GM21786 (cell line): ENCODE results near the gene PTPRE.

ENCODE experiments used
- ATAC-seq: cut with Tn5 transposase; IDR thresholded peaks from one replicate; pipeline ENCODE4 v1.9.1; 2021; ENCODE audit not compliant: unreplicated experiment

The PTPRE gene

DNA sequence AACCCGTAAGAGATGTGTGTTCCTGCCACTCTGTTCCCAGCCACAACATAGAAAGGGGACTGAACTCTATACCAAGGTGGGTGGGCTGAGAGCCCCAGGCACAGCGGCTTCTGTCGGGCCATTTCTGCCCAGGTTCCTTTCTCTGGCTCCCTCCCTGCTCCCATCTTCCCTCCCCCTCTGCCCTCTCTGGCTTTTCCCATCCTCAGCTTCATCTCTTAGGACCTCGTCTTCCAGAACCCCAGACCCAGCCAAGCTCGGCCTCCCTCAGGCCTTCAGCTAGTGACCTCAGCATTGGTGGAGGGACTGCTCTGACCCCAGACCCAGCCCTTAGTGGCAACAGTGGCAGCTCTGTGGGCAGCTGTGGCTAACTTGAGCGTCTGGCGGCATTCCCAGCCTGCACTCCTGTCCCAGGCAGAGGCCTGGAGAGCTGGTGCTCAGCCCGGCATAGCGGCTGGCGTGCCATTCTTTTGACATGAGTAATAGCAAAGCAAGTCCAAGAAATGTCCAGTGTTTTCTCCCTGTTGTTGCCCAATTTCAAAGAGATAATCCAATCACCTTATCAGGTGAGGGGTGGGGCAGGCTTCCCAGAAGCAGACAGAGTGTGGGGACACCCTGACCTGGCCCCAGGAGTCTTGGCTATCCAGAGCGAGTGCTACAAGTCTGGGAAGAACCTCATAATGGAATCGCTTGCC, 15.9 kb downstream of the PTPRE start:
- no peak for ATAC-seq

DNA sequence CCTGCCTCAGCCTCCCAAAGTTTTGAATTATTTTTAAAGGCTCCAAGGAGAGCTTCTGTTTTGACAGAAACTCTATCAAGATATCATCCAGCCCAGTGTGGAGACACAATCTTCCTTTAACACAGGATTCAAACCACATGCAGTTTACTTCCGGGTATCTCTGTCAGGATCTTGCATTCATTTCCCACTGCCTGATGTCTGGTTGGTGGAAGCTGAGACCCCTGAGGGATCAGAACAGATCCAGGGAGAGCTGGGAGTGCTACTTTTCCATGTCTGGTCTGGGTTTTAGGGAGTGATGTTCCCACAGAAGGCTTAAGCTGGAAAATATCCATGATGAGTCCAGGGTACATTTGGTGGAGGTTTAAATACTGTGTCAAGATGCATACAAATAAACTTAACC, 16.7 kb downstream of the PTPRE start:
- ATAC-seq = no peak

DNA sequence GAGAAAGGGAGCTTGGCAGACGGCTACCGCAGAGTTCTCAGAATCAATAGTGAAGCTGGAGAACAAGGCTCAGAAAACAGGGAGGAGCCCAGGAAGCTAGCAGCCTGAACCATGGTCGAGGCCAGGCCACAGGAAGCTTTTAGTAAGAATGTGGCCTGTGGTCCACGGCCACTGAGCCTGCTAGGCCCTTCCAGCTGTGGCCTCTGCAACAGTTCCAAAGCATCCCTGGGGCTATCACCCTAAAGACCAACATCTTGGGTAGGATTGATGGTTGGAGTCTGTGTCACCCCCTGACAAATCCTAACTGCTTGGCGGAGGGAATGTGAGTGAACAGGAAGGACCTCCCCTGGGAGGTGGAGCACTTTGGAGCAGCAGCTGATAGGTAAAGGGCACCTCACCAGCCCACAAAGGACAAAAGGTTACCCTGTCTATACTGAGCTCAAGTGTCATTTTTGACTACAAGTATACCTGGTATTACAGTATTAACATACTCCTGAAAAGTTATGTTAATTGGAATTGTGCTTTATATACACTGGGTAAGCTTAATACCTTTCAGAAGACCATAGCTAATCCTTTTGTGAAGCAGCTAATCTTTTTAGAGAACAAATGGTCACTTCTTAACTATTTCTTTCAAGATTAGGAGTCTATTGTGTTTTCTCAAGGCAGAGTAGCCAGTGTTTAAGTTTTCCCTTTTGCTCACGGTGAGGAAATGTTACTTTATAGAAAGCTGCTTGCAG, 18.7 kb downstream of the PTPRE start:
- no peak for ATAC-seq

GRCh38 chr10:127926455-127926854, 19.6 kb downstream of the PTPRE start:
- no peak for ATAC-seq

- ATAC-seq = no peak
Measured at GRCh38 chr10:127928021-127928806, 21.3 kb downstream of the PTPRE start.

DNA sequence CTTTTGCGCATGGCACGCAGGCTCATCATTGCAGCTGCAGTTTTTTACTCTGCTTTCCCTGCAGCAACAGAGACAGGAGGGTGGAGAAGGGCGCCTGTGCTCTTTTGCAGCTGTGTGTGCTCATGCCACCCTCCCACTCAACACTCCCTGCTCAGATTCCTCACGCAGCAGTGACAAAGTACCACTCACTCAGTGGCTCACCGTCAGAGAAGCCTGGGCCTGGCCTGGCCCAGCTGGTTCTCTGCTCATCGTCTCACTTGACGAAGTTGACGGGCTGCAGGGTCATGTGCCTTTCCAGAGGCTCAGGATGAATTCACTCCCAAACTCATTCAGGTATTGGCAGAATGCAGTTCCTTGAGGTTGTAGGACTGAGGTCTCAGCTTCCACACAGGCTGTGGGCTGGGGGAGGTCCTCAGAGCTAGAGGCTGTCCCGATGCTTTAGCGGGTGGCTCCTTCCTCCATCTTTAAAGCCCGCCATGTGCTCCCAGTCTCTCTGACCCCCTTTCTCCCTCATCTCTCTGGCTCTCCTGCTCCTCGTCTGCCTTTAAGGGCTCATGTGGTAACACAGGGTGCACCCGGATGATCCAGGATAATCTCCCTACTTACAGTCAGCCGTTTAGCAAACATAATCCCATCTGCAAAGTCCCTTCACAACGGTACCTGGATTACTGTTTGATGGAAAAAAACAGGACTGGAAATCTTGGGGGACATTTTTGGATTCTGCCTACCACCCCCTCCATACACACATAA, 25.8 kb downstream of the PTPRE start:
- no peak for ATAC-seq

DNA sequence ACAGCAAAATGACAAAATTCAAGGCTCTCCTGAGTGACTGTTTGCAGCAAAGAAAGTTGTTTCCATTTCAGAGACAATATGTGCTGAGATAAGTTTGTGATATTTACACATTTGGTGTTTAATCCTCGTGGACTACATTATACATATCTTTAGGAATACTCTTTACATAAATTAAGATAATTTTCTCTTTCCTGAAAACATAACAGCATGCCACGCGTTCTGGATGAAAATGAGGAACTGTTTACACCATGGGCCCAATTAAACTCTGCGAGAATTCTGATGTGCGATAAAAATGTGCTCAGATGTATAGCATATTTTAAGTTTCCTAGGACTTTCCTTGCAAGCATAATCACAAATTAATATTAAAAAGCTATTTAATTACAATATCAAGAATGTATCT, 26.4 kb downstream of the PTPRE start:
- no peak for ATAC-seq

GRCh38 chr10:127934383-127934782, 27.5 kb downstream of the PTPRE start:
- no peak for ATAC-seq

DNA sequence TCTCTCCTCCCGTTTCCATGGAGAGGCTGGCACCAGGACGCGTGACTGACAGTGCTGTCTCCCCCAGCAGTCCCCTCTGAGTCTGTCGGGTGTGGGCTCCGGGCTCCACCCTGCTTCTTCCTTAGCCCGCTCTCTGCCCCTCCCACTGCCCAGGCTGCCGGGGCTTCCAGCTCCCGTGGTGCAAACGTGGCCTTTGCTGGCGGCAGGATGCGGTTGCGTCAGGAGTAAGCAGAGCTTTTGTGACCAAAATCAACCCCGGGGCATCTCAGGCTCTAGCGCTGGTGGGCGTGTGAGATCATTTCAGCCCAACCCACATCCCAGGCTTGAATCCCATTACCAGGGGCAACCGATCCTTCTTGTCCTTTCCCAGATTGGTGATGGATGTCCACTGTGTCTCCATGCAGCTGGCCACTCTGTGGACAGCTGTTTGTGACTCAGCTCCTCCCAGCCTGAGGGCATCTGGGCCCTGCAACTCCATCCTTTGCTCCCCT, 28.2 kb downstream of the PTPRE start:
- ATAC-seq = no peak

DNA sequence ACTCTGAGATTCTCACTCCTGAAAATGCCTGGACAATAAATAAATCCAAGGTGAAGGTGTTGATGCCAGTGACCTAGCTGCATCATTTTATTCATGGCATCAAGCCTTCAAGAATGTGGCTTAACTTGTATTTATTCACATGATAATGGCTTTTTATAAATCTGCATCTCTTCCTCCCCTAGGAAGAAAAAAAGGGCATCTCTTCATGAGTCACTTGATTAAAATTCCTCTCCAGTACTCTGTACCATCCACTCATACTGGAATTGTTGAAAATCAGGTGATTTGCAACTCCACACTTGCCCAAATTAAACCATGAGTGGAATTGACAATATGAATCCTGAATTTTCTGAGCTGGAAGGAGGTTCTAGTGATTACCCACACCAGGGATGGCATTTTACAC, 30.2 kb downstream of the PTPRE start:
- no peak for ATAC-seq

DNA sequence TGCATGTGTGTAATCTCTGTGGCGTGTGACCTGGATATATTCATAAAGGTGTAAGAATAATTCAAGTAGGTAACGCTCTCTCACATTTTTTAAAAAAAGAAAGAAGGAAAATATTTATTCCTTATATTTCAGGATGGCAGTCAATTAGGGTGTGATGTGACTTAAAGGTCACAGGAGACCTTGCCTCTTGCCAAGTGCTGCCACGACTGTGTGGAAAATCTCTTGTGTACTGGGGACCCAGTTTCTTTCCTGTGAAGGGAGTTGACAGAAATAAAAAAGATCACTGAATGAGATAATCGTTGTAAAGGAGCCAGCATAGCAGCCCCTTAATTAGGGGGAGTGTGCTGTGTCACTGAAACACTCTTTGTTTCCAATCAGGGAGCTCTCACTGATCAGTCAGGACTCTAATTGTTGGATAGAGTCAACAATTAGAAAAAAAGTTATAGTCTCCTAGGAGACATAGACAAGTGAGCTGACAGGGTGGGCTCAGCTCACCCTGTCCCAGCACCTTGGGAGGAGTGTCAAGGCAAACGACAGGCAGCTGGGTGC, 31.1 kb downstream of the PTPRE start:
- ATAC-seq = no peak

DNA sequence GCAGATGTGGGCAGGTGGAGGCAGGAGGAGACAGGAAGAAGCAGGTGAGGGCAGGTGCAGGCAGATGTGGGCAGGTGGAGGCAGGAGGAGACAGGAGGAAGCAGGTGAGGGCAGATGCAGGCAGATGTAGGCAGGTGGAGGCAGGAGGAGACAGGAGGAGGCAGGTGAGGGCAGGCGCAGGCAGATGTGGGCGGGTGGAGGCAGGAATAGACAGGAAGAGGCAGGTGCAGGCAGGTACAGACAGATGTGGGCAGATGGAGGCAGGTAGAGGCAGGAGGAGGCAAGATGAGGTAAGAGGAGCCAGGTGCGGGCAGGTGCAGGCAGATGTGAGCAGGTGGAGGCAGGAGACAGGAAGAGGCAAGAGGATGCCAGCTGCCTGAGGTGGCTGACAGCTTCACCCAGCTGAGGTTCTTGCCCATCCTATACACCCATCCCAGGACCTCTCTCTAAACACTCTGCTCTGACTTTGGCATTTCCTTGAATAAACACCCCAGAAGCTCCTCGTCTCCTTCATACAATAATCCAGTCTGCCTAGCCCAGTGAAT, 33.0 kb downstream of the PTPRE start:
- no peak for ATAC-seq

GRCh38 chr10:127940866-127941640, 34.1 kb downstream of the PTPRE start:
- ATAC-seq = no peak

- no peak for ATAC-seq
Measured at GRCh38 chr10:127942811-127943210, 35.9 kb downstream of the PTPRE start.

DNA sequence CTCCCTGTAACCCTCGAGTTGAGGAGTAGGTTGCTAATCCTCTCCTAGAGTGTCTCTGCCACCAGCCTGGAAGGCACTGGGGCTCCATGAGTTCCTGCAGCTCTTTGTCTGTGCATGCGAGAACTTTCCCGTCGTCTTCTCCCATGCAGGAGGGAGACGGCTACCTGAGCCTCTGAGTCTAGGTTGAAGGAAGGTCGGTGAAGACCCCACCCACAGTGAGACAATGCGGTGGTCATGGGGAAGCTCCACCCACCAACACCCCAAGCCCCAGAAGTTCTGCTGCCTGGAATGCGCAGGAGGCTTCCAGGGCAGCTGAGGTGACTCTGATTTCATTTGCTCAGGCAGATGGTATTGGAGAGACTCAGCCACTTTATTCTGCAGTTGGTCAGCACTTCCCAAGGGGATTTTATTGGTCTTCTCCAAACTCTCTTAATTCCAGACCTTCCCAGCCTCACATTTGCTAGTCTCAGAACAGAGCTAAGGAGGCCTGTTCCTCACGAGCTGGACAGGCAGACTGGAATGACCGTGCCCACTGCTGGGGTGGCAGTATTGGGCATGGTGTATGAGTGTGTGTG, 36.5 kb downstream of the PTPRE start:
- ATAC-seq = no peak

GRCh38 chr10:127944256-127944655, 37.4 kb downstream of the PTPRE start:
- no peak for ATAC-seq

DNA sequence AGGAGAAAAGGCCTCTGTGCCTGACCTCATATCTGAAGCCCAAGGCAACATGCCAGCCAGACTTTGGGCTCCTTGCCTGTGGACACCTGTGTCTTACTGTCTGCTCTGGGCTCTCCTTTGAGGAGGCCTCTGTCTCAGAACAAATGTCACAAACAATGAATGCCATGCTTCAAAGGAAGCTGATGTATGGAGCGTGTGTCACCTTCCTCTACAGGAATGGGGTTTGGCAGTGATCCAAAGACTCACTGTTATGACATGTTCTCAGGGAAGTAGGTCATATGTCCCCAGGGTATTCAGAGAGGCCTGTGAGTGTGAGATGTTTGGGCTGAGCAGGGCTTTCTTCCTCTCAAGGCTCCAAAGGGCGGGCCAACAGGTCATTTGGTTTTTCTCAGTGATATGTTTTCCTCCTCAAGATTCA, 38.4 kb downstream of the PTPRE start:
- no peak for ATAC-seq

DNA sequence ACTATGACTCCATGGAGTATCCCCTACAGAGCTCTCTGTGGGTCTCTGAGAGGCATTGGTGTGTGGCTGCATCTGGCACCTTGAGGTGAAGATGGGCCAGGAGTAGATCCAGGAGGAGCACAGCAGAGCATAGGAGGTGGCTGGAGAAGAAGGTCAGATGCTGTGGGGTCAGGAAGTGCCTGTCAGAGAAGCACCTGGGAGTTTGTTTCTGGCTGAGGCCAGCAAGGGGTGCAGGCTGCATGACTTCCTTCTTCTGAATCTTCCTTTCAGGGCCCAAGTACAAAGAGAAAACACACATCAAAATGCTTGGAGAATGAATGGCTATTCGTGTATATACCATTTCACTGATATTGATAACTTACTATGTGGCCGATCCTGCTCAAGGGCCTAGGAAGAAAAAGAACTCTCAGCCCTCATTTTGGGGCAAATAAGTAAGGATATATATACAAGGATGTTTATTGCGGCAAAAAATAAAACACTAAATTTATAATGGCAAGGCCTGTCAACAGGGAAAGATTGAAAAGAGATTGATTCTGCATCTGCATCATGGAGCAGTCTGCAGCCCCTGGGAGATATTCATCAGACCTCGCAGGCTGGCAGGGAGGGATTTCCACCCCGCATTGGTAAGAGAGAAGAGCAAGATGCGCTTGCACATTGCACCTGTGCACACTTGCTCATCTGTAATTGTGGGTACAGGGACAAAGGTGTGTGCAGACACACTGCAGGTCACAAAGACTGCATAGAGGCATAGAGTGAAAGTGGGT, 39.2 kb downstream of the PTPRE start:
- no peak for ATAC-seq

DNA sequence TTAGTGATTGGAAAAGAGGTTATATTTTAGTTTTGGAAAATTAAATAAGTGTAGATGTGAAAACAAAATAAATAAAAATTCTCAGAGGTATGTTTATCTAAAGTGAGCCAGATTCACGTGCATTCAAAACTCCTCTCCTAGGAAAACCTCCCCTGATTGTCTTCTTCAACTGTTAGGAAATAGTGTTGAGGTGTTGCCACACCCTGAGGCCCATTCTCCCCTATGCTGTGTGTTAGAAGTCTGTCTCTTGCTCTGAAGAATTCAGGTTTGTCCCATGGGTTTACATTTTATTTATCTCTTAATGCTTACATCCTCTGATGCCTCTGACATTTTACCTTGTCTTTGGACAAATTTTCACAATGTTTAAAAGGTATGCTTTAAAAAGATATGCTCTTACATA, 40.3 kb downstream of the PTPRE start:
- no peak for ATAC-seq
